H1 (cell line): Measurements from ENCODE around the gene SLX4IP. TPM values are rescaled to one million over a fixed set of nuclear protein-coding genes. Genes with fewer than 3 reads are reported as not detected.

Experiments
- CREB1 ChIP-seq: IDR thresholded peaks from 2 replicates; pipeline ENCODE4 v1.6.1; 2012; ENCODE audit warnings: inconsistent platforms
- JUN ChIP-seq: IDR thresholded peaks from 2 replicates; pipeline ENCODE4 v1.6.1; 2011; ENCODE audit warnings: low read depth, mild to moderate bottlenecking, improper control_type of control experiment, low read length
- NRF1 ChIP-seq: IDR thresholded peaks from 2 replicates; pipeline ENCODE4 v1.6.1; 2011; ENCODE audit warnings: mild to moderate bottlenecking, low read depth, low read length, improper control_type of control experiment
- SAP30 ChIP-seq: fragments of 300-600 bp; sonication (generic); IDR thresholded peaks from 2 replicates; pipeline ENCODE4 v1.7.1; 2012; ENCODE audit warnings: low read length, moderate library complexity, mild to moderate bottlenecking, inconsistent platforms; ENCODE audit not compliant: insufficient read depth, insufficient replicate concordance
- polyA plus RNA-seq, 7 experiments: library from polyadenylated mRNA; depleted of rRNA in 3 of 7; stranded (reverse) in 5 of 7; unstranded in 2 of 7; fragments of >200 nt in 5 of 7; fragments of 200-250 nt in 2 of 7; gene quantifications; 1 replicate in 5 of 7; 2 replicates in 1 of 7; 4 replicates in 1 of 7; pipeline versions ENCODE4 v1.2.1 to v1.2.3, GENCODE V29; 2011 to 2013; ENCODE audit warnings: missing spikeins in 2 of 7, mixed read lengths in 2 of 7
- total RNA-seq: library from RNA; stranded (reverse); fragmentation: NEBNext Ultra II Directional; extraction: Animal tissue kit (Norgen Biotek cat#: 25700); gene quantifications from 2 replicates; pipeline ENCODE4 v1.2.1, GENCODE V29; 2021
- TF ChIP-seq, protein P1 (sequence below): IDR thresholded peaks from 2 replicates; pipeline ENCODE4 v1.6.1; 2012; ENCODE audit warnings: low read length, inconsistent platforms

Gene SLX4IP
- total and polyA plus RNA-seq, 2 of the 8 experiments (the other 6 are each of a cell fraction or from before 2014, with no cell fraction given): 2.4 to 8.7 TPM

DNA sequence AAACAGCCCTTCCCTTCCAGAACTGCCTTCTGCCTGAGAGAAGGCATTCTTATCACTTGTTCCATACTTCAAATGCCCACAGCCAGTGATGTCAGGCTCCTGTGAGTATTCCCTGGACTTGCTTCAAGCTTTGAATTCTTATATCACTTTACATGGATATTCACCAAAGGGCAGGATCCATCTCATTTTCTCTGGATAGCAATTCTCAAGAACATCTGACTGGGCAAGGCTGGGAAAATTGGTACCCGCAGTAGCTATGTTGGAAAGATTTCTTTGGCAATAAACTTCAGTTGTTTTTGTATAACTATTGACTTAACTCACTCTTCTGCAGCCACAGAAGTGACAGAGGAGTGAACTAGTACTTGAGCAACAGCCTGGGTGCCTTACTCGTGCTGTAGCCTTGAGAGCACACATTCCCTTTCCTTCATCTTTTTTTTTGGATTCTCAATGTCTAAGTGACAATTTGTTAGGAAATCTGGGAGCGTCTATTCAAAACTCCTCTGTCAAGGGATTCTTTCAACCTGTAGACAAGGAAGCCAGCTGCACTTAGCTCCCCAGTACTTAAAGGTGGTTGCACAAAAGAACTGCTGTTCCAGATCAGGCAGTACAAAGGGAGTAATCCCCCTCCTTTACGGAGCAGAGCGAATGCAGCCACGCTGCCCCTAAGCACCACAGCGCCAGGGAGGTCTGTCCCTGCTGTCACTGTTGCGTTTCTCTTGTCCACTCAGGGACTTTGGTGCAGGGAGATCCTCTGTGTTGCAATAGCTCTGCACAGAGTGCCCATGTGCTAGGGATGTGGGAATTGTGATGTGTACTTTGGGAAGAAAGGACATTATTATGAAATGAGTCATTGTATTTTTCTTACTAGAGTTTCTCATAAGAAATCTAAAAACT lies 169.1 kb downstream of the SLX4IP start (continued):
- TF ChIP-seq, protein P1, sequence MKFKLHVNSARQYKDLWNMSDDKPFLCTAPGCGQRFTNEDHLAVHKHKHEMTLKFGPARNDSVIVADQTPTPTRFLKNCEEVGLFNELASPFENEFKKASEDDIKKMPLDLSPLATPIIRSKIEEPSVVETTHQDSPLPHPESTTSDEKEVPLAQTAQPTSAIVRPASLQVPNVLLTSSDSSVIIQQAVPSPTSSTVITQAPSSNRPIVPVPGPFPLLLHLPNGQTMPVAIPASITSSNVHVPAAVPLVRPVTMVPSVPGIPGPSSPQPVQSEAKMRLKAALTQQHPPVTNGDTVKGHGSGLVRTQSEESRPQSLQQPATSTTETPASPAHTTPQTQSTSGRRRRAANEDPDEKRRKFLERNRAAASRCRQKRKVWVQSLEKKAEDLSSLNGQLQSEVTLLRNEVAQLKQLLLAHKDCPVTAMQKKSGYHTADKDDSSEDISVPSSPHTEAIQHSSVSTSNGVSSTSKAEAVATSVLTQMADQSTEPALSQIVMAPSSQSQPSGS: no peak
- no peak for TF ChIP-seq SAP30
- TF ChIP-seq NRF1: no peak
- no peak for TF ChIP-seq CREB1
- no peak for TF ChIP-seq JUN
